CD4-positive, alpha-beta memory T cell (primary cell): ENCODE data around the gene MAML2. TPM values are rescaled to one million over a fixed set of nuclear protein-coding genes. Genes with fewer than 3 reads are reported as not detected.
A peak's percentile ranks its signal among the peaks of the same experiment; 100 is the strongest.

ENCODE experiments used
- CTCF ChIA-PET: fragments of 350-600 bp; sonication (Branson Sonifier 250); formaldehyde crosslinking; loops from one replicate; lab custom pipeline; 2021; ENCODE audit warnings: inconsistent platforms; ENCODE audit not compliant: partially characterized antibody; lab: Charles Lee
- POLR2A ChIA-PET: fragments of 350-600 bp; sonication (Branson Sonifier 250); formaldehyde crosslinking; loops from one replicate; lab custom pipeline; 2021; ENCODE audit not compliant: partially characterized antibody; lab: Charles Lee
- DNase-seq, 5 donors: peaks; one replicate each; pipeline versions ENCODE4 v3.0.0 to v3.0.0-alpha.2; 2020 to 2022; ENCODE audit warnings: mixed read lengths in 1 of 5
- H3K27ac ChIP-seq: one replicate; pipeline ENCODE4 v1.7.0; 2013; ENCODE audit warnings: low read depth, low read length
- H3K27me3 ChIP-seq: 2 replicates; pipeline ENCODE4 v1.7.0; 2013; ENCODE audit warnings: mild to moderate bottlenecking, low read length, moderate library complexity; ENCODE audit not compliant: insufficient read depth
- H3K36me3 ChIP-seq: 2 replicates; pipeline ENCODE4 v1.7.0; 2013; ENCODE audit warnings: mild to moderate bottlenecking, low read length, moderate library complexity; ENCODE audit not compliant: insufficient read depth
- H3K4me1 ChIP-seq: 2 replicates; pipeline ENCODE4 v1.7.0; 2013; ENCODE audit warnings: mild to moderate bottlenecking, low read length, moderate library complexity; ENCODE audit not compliant: insufficient read depth
- H3K4me3 ChIP-seq, 2 donors: one replicate each; pipeline ENCODE4 v1.7.0; 2013; ENCODE audit warnings: low read length in 2 of 2, mild to moderate bottlenecking in 1 of 2
- H3K9me3 ChIP-seq, 2 donors: one replicate each; pipeline ENCODE4 v1.7.0; 2013; ENCODE audit warnings: low read length in 2 of 2, control low read depth in 1 of 2; ENCODE audit not compliant: control insufficient read depth in 1 of 2
- H3K27ac Mint-ChIP-seq, 7 donors: one replicate each; pipeline ENCODE4 v1.8.0; 2020 to 2021; ENCODE audit warnings: mixed read lengths in 7 of 7, mild to moderate bottlenecking in 6 of 7, inconsistent platforms in 3 of 7, moderate library complexity in 3 of 7
- H3K27me3 Mint-ChIP-seq, 2 donors: one replicate each; pipeline ENCODE4 v1.8.0; 2020 to 2021; ENCODE audit warnings: mixed read lengths in 2 of 2
- H3K36me3 Mint-ChIP-seq, 2 donors: one replicate each; pipeline ENCODE4 v1.8.0; 2020 to 2021; ENCODE audit warnings: mixed read lengths in 2 of 2, inconsistent platforms in 1 of 2, mild to moderate bottlenecking in 1 of 2
- H3K4me1 Mint-ChIP-seq, 4 donors: one replicate each; pipeline ENCODE4 v1.8.0; 2020 to 2021; ENCODE audit warnings: mixed read lengths in 4 of 4, mild to moderate bottlenecking in 1 of 4
- H3K4me3 Mint-ChIP-seq, 8 donors: one replicate each; pipeline ENCODE4 v1.8.0; 2020 to 2021; ENCODE audit warnings: mixed read lengths in 8 of 8, mild to moderate bottlenecking in 7 of 8, moderate library complexity in 6 of 8, inconsistent platforms in 3 of 8
- H3K9me3 Mint-ChIP-seq, 8 donors: one replicate each; pipeline ENCODE4 v1.8.0; 2020 to 2021; ENCODE audit warnings: mixed read lengths in 8 of 8, mild to moderate bottlenecking in 5 of 8, inconsistent platforms in 3 of 8, moderate library complexity in 1 of 8
- intact Hi-C: fragments of 100-400 bp; cut with micrococcal nuclease; formaldehyde crosslinking; loops from one replicate; pipeline ENCODE4 v1.15.1; 2023
- polyA plus RNA-seq, 2 donors: library from polyadenylated mRNA; unstranded; fragments of 300-500 nt; fragmentation: Illumina TruSeq; gene quantifications; one replicate each; pipeline ENCODE4 v1.2.3, GENCODE V29; 2021
- total RNA-seq, 2 experiments: library from RNA; stranded (reverse); gene quantifications; one replicate each; pipeline ENCODE4 v1.2.3, GENCODE V29; 2021

Gene MAML2
- total and polyA plus RNA-seq, 4 experiments from 2014 or later, result 1.6 to 38.3 (median 25.5) TPM

DNA sequence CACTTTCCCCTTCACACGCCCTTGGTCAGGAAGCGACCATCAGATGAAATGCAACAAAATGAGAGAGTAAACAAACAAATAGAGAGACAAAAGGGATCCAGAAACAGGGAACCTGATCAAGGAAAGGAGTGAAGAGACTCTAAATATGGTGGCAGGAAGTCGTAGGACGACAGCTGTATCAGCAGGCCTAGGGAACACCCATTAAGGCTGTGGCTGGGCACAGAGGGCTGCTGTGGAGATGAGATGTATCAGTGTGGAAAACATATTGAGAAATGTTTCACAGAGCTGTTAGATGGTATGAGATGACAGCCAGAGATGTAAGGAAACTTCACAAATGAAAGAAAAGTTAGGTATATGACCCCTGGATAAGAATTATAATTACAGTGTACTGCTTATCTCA, 263.3 kb downstream of the MAML2 start:
- ChIA-PET POLR2A (no interaction called here), CTCF (interaction anchor here (1.7 kb wide), 1 partner anchor 264 kb away, joined by 8 read pairs; the partner anchor contains the start of gene MAML2)
- Histone ChIP-seq H3K4me1 (peaks cover 21% of the 10 kb centered on the region), H3K27ac (no peak overlapping the region), H3K27me3 (no peaks in the 10 kb centered on the region), H3K9me3 (no peaks in the 10 kb centered on the region), H3K4me3 (no peak overlapping the region), H3K36me3 (no peaks in the 10 kb centered on the region)
- Mint-ChIP-seq H3K4me3 (no peak overlapping the region), H3K9me3 (no peaks in the 10 kb centered on the region), H3K36me3 (peaks cover 4 to 10% of the 10 kb centered on the region in 2 donors), H3K27me3 (no peaks in the 10 kb centered on the region), H3K4me1 (peaks cover 30 to 48% (median 41%) of the 10 kb centered on the region in 4 donors), H3K27ac (peak overlapping the region in 3 of 7 donors; percentile 35 to 49 (median 47))
- intact Hi-C loops, result no loop called here
- DNase-seq, result no peak

- Mint-ChIP-seq H3K27me3 (no peaks in the 10 kb centered on the region), H3K27ac (peak overlapping the region; percentile 10 to 81 (median 26)), H3K9me3 (no peaks in the 10 kb centered on the region), H3K4me1 (peaks cover 33 to 55% (median 46%) of the 10 kb centered on the region in 4 donors), H3K36me3 (peaks cover 22 to 38% of the 10 kb centered on the region in 2 donors), H3K4me3 (peak overlapping the region in 5 of 8 donors; percentile 19 to 63 (median 53))
- intact Hi-C loops, result no loop called here
- CTCF ChIA-PET, result interaction anchor here (1.3 to 2.0 kb wide), 2 partner anchors 239 to 267 kb away, joined by 3 to 20 read pairs; partner anchors contain the start of gene MAML2
- Histone ChIP-seq H3K4me3 (no peak overlapping the region), H3K9me3 (no peaks in the 10 kb centered on the region), H3K27ac (no peak overlapping the region), H3K36me3 (no peaks in the 10 kb centered on the region), H3K4me1 (peaks cover 24% of the 10 kb centered on the region), H3K27me3 (no peaks in the 10 kb centered on the region)
- POLR2A ChIA-PET, result interaction anchor here (0.6 to 0.9 kb wide), 4 partner anchors 11 to 843 kb away, joined by 3 to 4 read pairs (median 4); partner anchors contain the start of genes CCDC82 and MAML2
- DNase-seq, result no peak
Measured at GRCh38 chr11:96075532-96075959, 267.4 kb downstream of the MAML2 start.

- Histone ChIP-seq H3K27ac (no peak overlapping the region), H3K4me1 (peaks cover 24% of the 10 kb centered on the region), H3K27me3 (no peaks in the 10 kb centered on the region), H3K4me3 (no peak overlapping the region), H3K9me3 (no peaks in the 10 kb centered on the region), H3K36me3 (no peaks in the 10 kb centered on the region)
- peaks cover 22 to 38% of the 10 kb centered on the region in 2 donors for H3K36me3 Mint-ChIP-seq
- H3K27me3 Mint-ChIP-seq, result no peaks in the 10 kb centered on the region
- H3K27ac Mint-ChIP-seq, result peak overlapping the region; percentile 8 to 58 (median 24)
- CTCF ChIA-PET, result interaction anchor here (1.3 to 2.0 kb wide), 2 partner anchors 239 to 268 kb away, joined by 3 to 20 read pairs; partner anchors contain the start of gene MAML2
- intact Hi-C loops, result no loop called here
- H3K4me3 Mint-ChIP-seq, result peak overlapping the region in 5 of 8 donors; percentile 27 to 63 (median 51)
- DNase-seq, result no peak
- H3K4me1 Mint-ChIP-seq, result peaks cover 29 to 52% (median 40%) of the 10 kb centered on the region in 4 donors
- POLR2A ChIA-PET, result interaction anchor here (0.6 to 0.9 kb wide), 2 partner anchors 269 to 842 kb away, joined by 3 to 4 read pairs; partner anchors contain the start of gene MAML2
- H3K9me3 Mint-ChIP-seq, result no peaks in the 10 kb centered on the region
Measured at GRCh38 chr11:96074551-96075310, 268.3 kb downstream of the MAML2 start.

GRCh38 chr11:96073536-96073935, 269.5 kb downstream of the MAML2 start:
- ChIA-PET POLR2A (no interaction called here), CTCF (interaction anchor here (2.7 kb wide), 1 partner anchor 18 kb away, joined by 10 read pairs; no protein-coding TSS in a partner anchor)
- intact Hi-C loops, result no loop called here
- H3K36me3 ChIP-seq, result no peaks in the 10 kb centered on the region
- no peak overlapping the region for H3K27ac Mint-ChIP-seq
- H3K36me3 Mint-ChIP-seq, result peaks cover 22 to 35% of the 10 kb centered on the region in 2 donors
- no peak overlapping the region for H3K4me3 ChIP-seq
- H3K27me3 Mint-ChIP-seq, result no peaks in the 10 kb centered on the region
- no peak overlapping the region for H3K27ac ChIP-seq
- no peak overlapping the region for H3K4me3 Mint-ChIP-seq
- no peaks in the 10 kb centered on the region for H3K9me3 Mint-ChIP-seq
- no peaks in the 10 kb centered on the region for H3K9me3 ChIP-seq
- DNase-seq, result no peak
- peaks cover 24 to 43% (median 35%) of the 10 kb centered on the region in 4 donors for H3K4me1 Mint-ChIP-seq
- peaks cover 24% of the 10 kb centered on the region for H3K4me1 ChIP-seq
- H3K27me3 ChIP-seq, result no peaks in the 10 kb centered on the region

DNA sequence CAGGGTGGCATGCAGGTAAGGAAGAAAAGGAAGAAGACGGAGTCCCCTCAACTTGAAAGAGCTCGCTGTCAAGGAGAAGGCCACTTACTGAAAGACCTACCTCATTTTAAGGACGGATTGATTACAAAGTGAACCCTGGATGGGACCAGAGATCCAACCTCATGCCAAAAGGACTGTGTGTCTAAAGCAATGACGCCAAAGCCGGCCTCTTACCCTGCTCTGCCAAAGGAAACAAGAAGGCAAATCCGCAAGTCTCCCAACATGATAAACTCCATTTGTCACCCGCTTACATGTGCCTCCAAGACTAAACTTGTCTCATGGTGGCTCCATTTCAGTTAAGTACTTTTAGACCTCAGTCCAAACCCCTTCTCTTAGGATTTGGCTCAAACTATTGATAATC, 270.4 kb downstream of the MAML2 start:
- no peaks in the 10 kb centered on the region for H3K36me3 ChIP-seq
- peaks cover 26 to 44% (median 36%) of the 10 kb centered on the region in 4 donors for H3K4me1 Mint-ChIP-seq
- peaks cover 30% of the 10 kb centered on the region for H3K4me1 ChIP-seq
- no peaks in the 10 kb centered on the region for H3K9me3 ChIP-seq
- DNase-seq, result no peak
- H3K27ac ChIP-seq, result no peak overlapping the region
- H3K27me3 Mint-ChIP-seq, result no peaks in the 10 kb centered on the region
- CTCF ChIA-PET, result interaction anchor here (2.7 to 2.9 kb wide), 2 partner anchors 17 to 271 kb away, joined by 10 to 15 read pairs; partner anchors contain the start of gene MAML2
- H3K27me3 ChIP-seq, result no peaks in the 10 kb centered on the region
- peaks cover 19 to 34% of the 10 kb centered on the region in 2 donors for H3K36me3 Mint-ChIP-seq
- intact Hi-C loops, result no loop called here
- POLR2A ChIA-PET, result interaction anchor here (1.1 kb wide), 1 partner anchor 271 kb away, joined by 3 read pairs; the partner anchor contains the start of gene MAML2
- H3K4me3 ChIP-seq, result no peak overlapping the region
- no peak overlapping the region for H3K4me3 Mint-ChIP-seq
- H3K9me3 Mint-ChIP-seq, result no peaks in the 10 kb centered on the region
- H3K27ac Mint-ChIP-seq, result no peak overlapping the region

- no peak for DNase-seq
- Mint-ChIP-seq H3K9me3 (peaks cover 0 to 2% (median 0%) of the 10 kb centered on the region in 8 donors), H3K36me3 (peaks cover 19 to 39% of the 10 kb centered on the region in 2 donors), H3K27ac (no peak overlapping the region), H3K4me1 (peaks cover 24 to 41% (median 31%) of the 10 kb centered on the region in 4 donors), H3K27me3 (no peaks in the 10 kb centered on the region), H3K4me3 (no peak overlapping the region)
- Histone ChIP-seq H3K27me3 (no peaks in the 10 kb centered on the region), H3K27ac (no peak overlapping the region), H3K4me3 (no peak overlapping the region), H3K9me3 (no peaks in the 10 kb centered on the region), H3K4me1 (peaks cover 17% of the 10 kb centered on the region), H3K36me3 (no peaks in the 10 kb centered on the region)
- POLR2A ChIA-PET, result interaction anchor here (0.9 kb wide), 1 partner anchor 15 kb away, joined by 4 read pairs; no protein-coding TSS in a partner anchor
- intact Hi-C loops, result no loop called here
- CTCF ChIA-PET, result interaction anchor here (1.2 to 2.9 kb wide), 2 partner anchors 13 to 273 kb away, joined by 3 to 15 read pairs; partner anchors contain the start of gene MAML2
Measured at GRCh38 chr11:96070453-96070852, 272.5 kb downstream of the MAML2 start.

- intact Hi-C loops, result no loop called here
- peaks cover 5 to 23% of the 10 kb centered on the region in 2 donors for H3K36me3 Mint-ChIP-seq
- H3K9me3 ChIP-seq, result no peaks in the 10 kb centered on the region
- H3K4me3 Mint-ChIP-seq, result no peak overlapping the region
- CTCF ChIA-PET, result interaction anchor here (2.1 to 5.0 kb wide), 2 partner anchors 12 to 276 kb away, joined by 12 to 26 read pairs; partner anchors contain the start of gene MAML2
- H3K27ac Mint-ChIP-seq, result peak overlapping the region in 2 of 7 donors; percentile 5 to 36
- no peak overlapping the region for H3K4me3 ChIP-seq
- POLR2A ChIA-PET, result no interaction called here
- H3K4me1 Mint-ChIP-seq, result peaks cover 30 to 45% (median 39%) of the 10 kb centered on the region in 4 donors
- H3K27me3 ChIP-seq, result no peaks in the 10 kb centered on the region
- H3K27ac ChIP-seq, result no peak overlapping the region
- H3K36me3 ChIP-seq, result no peaks in the 10 kb centered on the region
- no peaks in the 10 kb centered on the region for H3K27me3 Mint-ChIP-seq
- DNase-seq, result no peak
- H3K4me1 ChIP-seq, result peaks cover 25% of the 10 kb centered on the region
- H3K9me3 Mint-ChIP-seq, result peaks cover 0 to 2% (median 0%) of the 10 kb centered on the region in 8 donors
Measured at GRCh38 chr11:96067160-96067559, 275.8 kb downstream of the MAML2 start.
